Measurements from ENCODE around the gene GLP2R. TPM values are rescaled to one million over a fixed set of nuclear protein-coding genes. Genes with fewer than 3 reads are reported as not detected.

The GLP2R gene
- total and polyA plus RNA-seq, 2 of the 13 experiments (the other 11 are each of a cell fraction or from before 2014, with no cell fraction given) = 0.65 to 1.4 TPM

GRCh38 chr17:9928601-9929333 is 103.0 kb downstream of the GLP2R start:
- DNase-seq (ENCODE audit: low spot score) (peak; percentile 52), ATAC-seq (peak; percentile 63), FAIRE-seq (no peak)
- no peak overlapping the region for H2AFZ ChIP-seq (ENCODE audit: low read length)
- ChIA-PET CTCF (ENCODE audit: low intra/inter-chr PET ratio, low total read pairs) (no interaction called here), POLR2A (no interaction called here)
- 5% methylated on average over 9 of the region's 13 CpGs for WGBS (ENCODE audit: low lambda C conversion rate)
- no peak for TF ChIP-seq CBFB (CRISPR knock-in tag; IDR thresholded peaks at IDR 0.05)
- TF ChIP-seq CTCF (CRISPR knock-in tag; IDR thresholded peaks at IDR 0.05) = peak; percentile 33
- TF ChIP-seq SMC3 (IDR thresholded peaks at IDR 0.05; ENCODE audit: low read length) = peak; percentile 8; the same call in 1 of the 2 replicates
- in situ Hi-C loops (cut with HindIII; ENCODE audit: extremely low pct_ligation_motif_present, low pct_unique_long_range_greater_than_20kb) (no loop called here), intact Hi-C loops (cut with micrococcal nuclease; ENCODE audit: unreplicated experiment) (no loop called here)
- H3K4me2 ChIP-seq (ENCODE audit: low read depth, low read length) = no peak overlapping the region
- no peaks in the 10 kb centered on the region for H3K36me3 ChIP-seq (replicated peaks in 1 of 2; ENCODE audit: control insufficient read depth in 1 of 2, insufficient read depth in 2 of 2, low read length in 2 of 2)
- H3K27me3 ChIP-seq (ENCODE audit: control insufficient read depth in 1 of 2, insufficient read depth in 2 of 2, low read length in 2 of 2) = peaks cover 5 to 23% of the 10 kb centered on the region in 2 experiments; a peak in 4 of 5 replicates
- H3K4me3 ChIP-seq (replicated peaks in 1 of 3; ENCODE audit: insufficient read depth in 1 of 3, low read depth in 2 of 3, low read length in 3 of 3) = no peak overlapping the region
- no peak overlapping the region for H3K27ac ChIP-seq (ENCODE audit: extremely low read length, insufficient read depth, low read length)
- H3K79me2 ChIP-seq (ENCODE audit: insufficient read depth, low read length) = no peaks in the 10 kb centered on the region
- H3K9me3 ChIP-seq (ENCODE audit: low read length) = no peaks in the 10 kb centered on the region
- no TSS peak for BruUV-seq (replicated peaks)
- no peaks in the 10 kb centered on the region for H4K20me1 ChIP-seq (ENCODE audit: insufficient read depth, low read length)
- no peak overlapping the region for H3K9ac ChIP-seq (ENCODE audit: insufficient read depth, low read depth, low read length)
- no peaks in the 10 kb centered on the region for H3K4me1 ChIP-seq (ENCODE audit: insufficient read depth, low read length)

- FAIRE-seq (no peak), DNase-seq (ENCODE audit: low spot score) (no peak), ATAC-seq (no peak)
- Histone ChIP-seq H3K4me2 (ENCODE audit: low read depth, low read length) (no peak overlapping the region), H3K36me3 (replicated peaks in 1 of 2; ENCODE audit: control insufficient read depth in 1 of 2, insufficient read depth in 2 of 2, low read length in 2 of 2) (no peaks in the 10 kb centered on the region), H3K9ac (ENCODE audit: insufficient read depth, low read depth, low read length) (no peak overlapping the region), H3K4me1 (ENCODE audit: insufficient read depth, low read length) (no peaks in the 10 kb centered on the region), H3K4me3 (replicated peaks in 1 of 3; ENCODE audit: insufficient read depth in 1 of 3, low read depth in 2 of 3, low read length in 3 of 3) (no peak overlapping the region), H4K20me1 (ENCODE audit: insufficient read depth, low read length) (no peaks in the 10 kb centered on the region), H2AFZ (ENCODE audit: low read length) (no peak overlapping the region), H3K27ac (ENCODE audit: extremely low read length, insufficient read depth, low read length) (no peak overlapping the region), H3K9me3 (ENCODE audit: low read length) (no peaks in the 10 kb centered on the region), H3K79me2 (ENCODE audit: insufficient read depth, low read length) (no peaks in the 10 kb centered on the region), H3K27me3 (ENCODE audit: control insufficient read depth in 1 of 2, insufficient read depth in 2 of 2, low read length in 2 of 2) (peaks cover 5 to 22% of the 10 kb centered on the region in 2 experiments; a peak in 4 of 5 replicates)
- intact Hi-C loops (cut with micrococcal nuclease; ENCODE audit: unreplicated experiment) (no loop called here), in situ Hi-C loops (cut with HindIII; ENCODE audit: extremely low pct_ligation_motif_present, low pct_unique_long_range_greater_than_20kb) (no loop called here)
- POLR2A ChIA-PET = no interaction called here
- no TSS peak for BruUV-seq (replicated peaks)
- CTCF ChIA-PET (ENCODE audit: low intra/inter-chr PET ratio, low total read pairs) = no interaction called here
- WGBS (ENCODE audit: low lambda C conversion rate) = 30% methylated on average over 8 of the region's 8 CpGs
- TF ChIP-seq ZNF354B (CRISPR knock-in tag; IDR thresholded peaks at IDR 0.05) (no peak), ZNF446 (CRISPR knock-in tag; IDR thresholded peaks at IDR 0.05) (no peak), HINFP (CRISPR knock-in tag; IDR thresholded peaks at IDR 0.05; ENCODE audit: low read depth) (no peak), ZHX1 (CRISPR knock-in tag; IDR thresholded peaks at IDR 0.05; ENCODE audit: low read depth) (no peak), ZNF101 (CRISPR knock-in tag; IDR thresholded peaks at IDR 0.05; ENCODE audit: borderline replicate concordance, low read depth) (no peak), ZNF562 (CRISPR knock-in tag; IDR thresholded peaks at IDR 0.05; ENCODE audit: borderline replicate concordance) (no peak), PAF1 (CRISPR knock-in tag; IDR thresholded peaks at IDR 0.05) (no peak), DDIT3 (CRISPR knock-in tag; IDR thresholded peaks at IDR 0.05) (no peak)
Measured at GRCh38 chr17:9929871-9930270, 104.1 kb downstream of the GLP2R start.
